HepG2 (cell line): ENCODE measurements around the gene ITIH3.

Source experiments
- CTCF ChIP-seq: sonication (generic); formaldehyde crosslinking; IDR thresholded peaks from 2 replicates; pipeline ENCODE4 v1.5.0; 2020; ENCODE audit warnings: mild to moderate bottlenecking, missing genetic modification reagents, moderate library complexity
- HDAC6 ChIP-seq: fragments of 200-600 bp; sonication (generic); IDR thresholded peaks from 2 replicates; pipeline ENCODE4 v1.7.0; 2017; ENCODE audit warnings: mild to moderate bottlenecking, antibody characterized with exemption, low read length, low read depth
- IRF2 ChIP-seq: IDR thresholded peaks from 2 replicates; pipeline ENCODE4 v1.6.1; 2018; ENCODE audit warnings: missing genetic modification reagents, missing compliant biosample characterization
- POLR2A ChIP-seq, 2 experiments: IDR thresholded peaks; 2 replicates each; pipeline ENCODE4 v1.6.1; 2011; ENCODE audit warnings: low read depth in 2 of 2, low read length in 2 of 2, mild to moderate bottlenecking in 1 of 2, moderate library complexity in 1 of 2; ENCODE audit not compliant: insufficient read depth in 1 of 2
- TBX3 ChIP-seq: fragments of 450-650 bp; IDR thresholded peaks from 2 replicates; pipeline ENCODE4 v1.6.1; 2017; ENCODE audit warnings: antibody characterized with exemption, mild to moderate bottlenecking, inconsistent platforms, borderline replicate concordance
- ZNF607 ChIP-seq: sonication (generic); formaldehyde crosslinking; IDR thresholded peaks from 2 replicates; pipeline ENCODE4 v1.5.1; 2020; ENCODE audit warnings: missing genetic modification reagents, mild to moderate bottlenecking, borderline replicate concordance

- TF ChIP-seq HDAC6, result no peak
- TF ChIP-seq IRF2 (CRISPR knock-in tag), result no peak
- TF ChIP-seq CTCF (CRISPR knock-in tag), result no peak
- TF ChIP-seq ZNF607, result no peak
- no peak for TF ChIP-seq TBX3
- TF ChIP-seq POLR2A (IDR thresholded peaks at IDR 0.05; ENCODE audit: insufficient read depth in 1 of 2, low read depth in 2 of 2, low read length in 2 of 2), result no peak
These were observed 37.1 kb downstream of the ITIH3 start for GRCh38 chr3:52831500-52832301.
